HepG2 (cell line): ENCODE results near the gene TUBGCP3. TPM values are rescaled to one million over a fixed set of nuclear protein-coding genes. Genes with fewer than 3 reads are reported as not detected.
A peak's percentile ranks its signal among the peaks of the same experiment; 100 is the strongest.

Source experiments
- ARNT2 ChIP-seq: sonication (generic); formaldehyde crosslinking; IDR thresholded peaks from 2 replicates; pipeline ENCODE4 v1.8.0; 2022; ENCODE audit warnings: mild to moderate bottlenecking, low read depth, missing genetic modification reagents, moderate library complexity
- ATF7-NPFF ChIP-seq: sonication (generic); formaldehyde crosslinking; IDR thresholded peaks from 2 replicates; pipeline ENCODE4 v1.8.1; 2023; ENCODE audit warnings: mild to moderate bottlenecking, low read depth, missing genetic modification reagents, moderate library complexity
- ATRX ChIP-seq: sonication (generic); formaldehyde crosslinking; IDR thresholded peaks from 2 replicates; pipeline ENCODE4 v1.4.0; 2020; ENCODE audit warnings: missing genetic modification reagents, borderline replicate concordance
- FOXA1 ChIP-seq, 2 experiments: fragments of 450-650 bp in 1 of 2; sonication (generic) in 1 of 2; formaldehyde crosslinking in 1 of 2; IDR thresholded peaks; 2 replicates each; pipeline versions ENCODE4 v1.4.0 to v1.6.1; 2016 to 2020; ENCODE audit warnings: missing genetic modification reagents in 1 of 2
- HMG20B ChIP-seq: conservative IDR thresholded peaks from 2 replicates; pipeline ENCODE4 v1.6.1; 2016; ENCODE audit warnings: missing genetic modification reagents, missing compliant biosample characterization
- NCOA2 ChIP-seq: sonication (generic); formaldehyde crosslinking; IDR thresholded peaks from 2 replicates; pipeline ENCODE4 v1.8.0; 2022; ENCODE audit warnings: inconsistent platforms
- NKX3-1 ChIP-seq: sonication (generic); formaldehyde crosslinking; IDR thresholded peaks from 2 replicates; pipeline ENCODE4 v1.5.0; 2020; ENCODE audit warnings: missing genetic modification reagents
- PAWR ChIP-seq: sonication (generic); formaldehyde crosslinking; IDR thresholded peaks from 2 replicates; pipeline ENCODE4 v1.4.0; 2020; ENCODE audit warnings: missing genetic modification reagents, mild to moderate bottlenecking, borderline replicate concordance
- PTBP1 ChIP-seq: fragments of 200-400 bp; formaldehyde crosslinking; IDR thresholded peaks from 2 replicates; pipeline ENCODE4 v1.6.1; 2018; ENCODE audit warnings: low read length, low read depth; ENCODE audit not compliant: poor library complexity, severe bottlenecking
- RBFOX2 ChIP-seq: fragments of 200-400 bp; formaldehyde crosslinking; IDR thresholded peaks from 2 replicates; pipeline ENCODE4 v1.6.1; 2017; ENCODE audit warnings: low read depth, mild to moderate bottlenecking, low read length
- RFXANK ChIP-seq: IDR thresholded peaks from 2 replicates; pipeline ENCODE4 v1.6.1; 2016
- SAP130 ChIP-seq: IDR thresholded peaks from 2 replicates; pipeline ENCODE4 v1.6.1; 2016; ENCODE audit warnings: low read depth
- SKI ChIP-seq: fragments of 450-650 bp; IDR thresholded peaks from one replicate; pipeline ENCODE4 v1.6.1; 2018; ENCODE audit warnings: mild to moderate bottlenecking; ENCODE audit not compliant: partially characterized antibody
- SNAI1 ChIP-seq: sonication (generic); formaldehyde crosslinking; IDR thresholded peaks from 2 replicates; pipeline ENCODE4 v1.5.0; 2020; ENCODE audit warnings: mild to moderate bottlenecking, missing genetic modification reagents, borderline replicate concordance
- SPEN ChIP-seq: sonication (generic); formaldehyde crosslinking; IDR thresholded peaks from 2 replicates; pipeline ENCODE4 v1.5.1; 2020; ENCODE audit warnings: low read depth, mild to moderate bottlenecking, missing genetic modification reagents
- TP53 ChIP-seq: sonication (generic); formaldehyde crosslinking; conservative IDR thresholded peaks from 2 replicates; pipeline ENCODE4 v1.4.0; 2020; ENCODE audit warnings: missing genetic modification reagents
- ZFP62 ChIP-seq: sonication (generic); formaldehyde crosslinking; IDR thresholded peaks from 2 replicates; pipeline ENCODE4 v1.4.0; 2020; ENCODE audit warnings: missing genetic modification reagents
- ZMAT3 ChIP-seq: sonication (generic); formaldehyde crosslinking; conservative IDR thresholded peaks from 2 replicates; pipeline ENCODE4 v1.7.0; 2021; ENCODE audit warnings: missing genetic modification reagents
- ZNF10 ChIP-seq: sonication (generic); formaldehyde crosslinking; IDR thresholded peaks from 2 replicates; pipeline ENCODE4 v1.4.0; 2020; ENCODE audit warnings: mild to moderate bottlenecking, low read depth, missing genetic modification reagents, borderline replicate concordance
- ZNF230 ChIP-seq: sonication (generic); formaldehyde crosslinking; IDR thresholded peaks from 2 replicates; pipeline ENCODE4 v1.4.0; 2020; ENCODE audit warnings: mild to moderate bottlenecking, missing genetic modification reagents
- ZNF543 ChIP-seq: sonication (generic); formaldehyde crosslinking; IDR thresholded peaks from 2 replicates; pipeline ENCODE4 v1.4.0; 2020; ENCODE audit warnings: mild to moderate bottlenecking, missing genetic modification reagents
- ZNF607 ChIP-seq: sonication (generic); formaldehyde crosslinking; IDR thresholded peaks from 2 replicates; pipeline ENCODE4 v1.5.1; 2020; ENCODE audit warnings: missing genetic modification reagents, mild to moderate bottlenecking, borderline replicate concordance
- ZNF652 ChIP-seq: IDR thresholded peaks from 2 replicates; pipeline ENCODE4 v1.6.1; 2016; ENCODE audit warnings: low read depth, borderline replicate concordance
- ZNF720 ChIP-seq: sonication (generic); formaldehyde crosslinking; IDR thresholded peaks from 2 replicates; pipeline ENCODE4 v1.4.0; 2020; ENCODE audit warnings: missing genetic modification reagents
- ZNF792 ChIP-seq: IDR thresholded peaks from 2 replicates; pipeline ENCODE4 v1.6.1; 2016
- ZNF816 ChIP-seq: sonication (generic); formaldehyde crosslinking; IDR thresholded peaks from 2 replicates; pipeline ENCODE4 v1.8.0; 2022; ENCODE audit warnings: missing genetic modification reagents, mild to moderate bottlenecking, borderline replicate concordance
- ZSCAN29 ChIP-seq: sonication (generic); formaldehyde crosslinking; conservative IDR thresholded peaks from 2 replicates; pipeline ENCODE4 v1.4.0; 2020; ENCODE audit warnings: mild to moderate bottlenecking, missing genetic modification reagents
- polyA plus RNA-seq, 8 experiments: library from polyadenylated mRNA; depleted of rRNA in 3 of 8; stranded (reverse) in 7 of 8; unstranded in 1 of 8; fragments of >200 nt; fragmentation: Illumina TruSeq in 4 of 8; extraction: Trizol in 4 of 8; gene quantifications; 2 replicates each; pipeline versions ENCODE4 v1.2.1 to v1.2.3, GENCODE V29; 2011 to 2016; ENCODE audit warnings: low read depth in 4 of 8, missing spikeins in 1 of 8, mixed read lengths in 1 of 8; ENCODE audit not compliant: insufficient read depth in 1 of 8
- total RNA-seq, 5 experiments: library from RNA; depleted of rRNA; stranded (reverse); fragments of >200 nt; fragmentation: Illumina TruSeq; extraction: Trizol; gene quantifications; 2 replicates each; pipeline ENCODE4 v1.2.3, GENCODE V29; 2016; ENCODE audit warnings: low read depth in 1 of 5
- TF ChIP-seq, protein P1 (sequence below): sonication (generic); formaldehyde crosslinking; IDR thresholded peaks from 2 replicates; pipeline ENCODE4 v1.8.1; 2023; ENCODE audit warnings: mild to moderate bottlenecking, missing genetic modification reagents
- TF ChIP-seq, protein P2 (sequence below): sonication (generic); formaldehyde crosslinking; IDR thresholded peaks from 2 replicates; pipeline ENCODE4 v1.4.0; 2020; ENCODE audit warnings: missing genetic modification reagents

TUBGCP3 gene
- total and polyA plus RNA-seq, 2 of the 13 experiments (the other 11 are each of a cell fraction or from before 2014, with no cell fraction given), result 12.6 to 15.5 TPM

DNA sequence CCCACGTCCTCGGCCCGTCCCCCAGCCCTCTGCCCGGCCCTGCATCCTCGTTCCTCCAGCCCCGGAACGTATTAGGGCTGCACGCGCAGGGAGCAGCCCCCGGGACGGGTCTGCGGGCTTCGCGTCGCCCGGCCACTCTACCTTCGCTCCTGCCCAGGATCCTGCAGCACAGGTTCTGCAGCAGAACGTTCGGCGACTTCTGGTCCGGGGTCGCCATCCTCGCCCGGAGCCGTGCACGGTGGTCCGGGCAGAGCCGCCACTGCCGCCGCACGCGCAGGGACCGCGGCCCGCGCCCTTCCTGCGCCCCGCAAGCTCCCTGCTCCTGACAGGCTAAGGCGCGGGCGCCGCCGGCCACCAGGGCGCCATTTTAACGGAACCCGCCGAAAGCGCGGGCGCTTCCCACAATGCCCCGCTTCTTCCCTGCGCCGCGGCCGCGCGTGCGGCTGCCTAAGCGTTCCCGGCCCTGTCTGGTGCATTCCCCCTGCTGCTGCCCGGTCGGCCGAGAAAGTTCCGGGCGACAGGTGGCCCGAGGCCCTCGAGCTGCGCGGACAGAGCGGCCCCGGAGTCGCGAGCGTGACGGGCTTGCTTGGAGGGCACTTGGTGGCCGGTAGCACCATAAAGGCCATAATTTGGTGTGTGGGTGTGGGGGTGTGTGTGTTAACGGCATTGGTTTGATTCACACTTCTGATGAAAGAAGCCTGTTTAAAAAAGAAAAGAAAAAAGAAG is at the start of gene TUBGCP3 (continued):
- TF ChIP-seq ATF7-NPFF (peak; percentile 98), PTBP1 (no peak), ZNF230 (CRISPR knock-in tag) (peak; percentile 97), ARNT2 (CRISPR knock-in tag) (peak; percentile 95), RFXANK (CRISPR knock-in tag) (no peak), HMG20B (CRISPR knock-in tag) (peak; percentile 78), ZNF792 (CRISPR knock-in tag) (peak; percentile 89), SKI (peak; percentile 11), SNAI1 (CRISPR knock-in tag) (no peak; the same call in 1 of the 2 replicates), ZFP62 (0 out of 2 replicates have a peak, but pooled peaks have one; percentile 53), ZMAT3 (peak; percentile 98), RBFOX2 (peak; percentile 97), SAP130 (CRISPR knock-in tag) (peak; percentile 75), ATRX (CRISPR knock-in tag) (no peak), PAWR (no peak), NKX3-1 (CRISPR knock-in tag) (peak; percentile 95), ZNF816 (CRISPR knock-in tag) (peak; percentile 88; the same call in 1 of the 2 replicates), SPEN (CRISPR knock-in tag) (peak; percentile 93), ZSCAN29 (CRISPR knock-in tag) (no peak), ZNF543 (CRISPR knock-in tag) (peak; percentile 93), ZNF720 (CRISPR knock-in tag) (peak; percentile 66; the same call in 1 of the 2 replicates), FOXA1 (IDR thresholded peaks at IDR 0.05) (no peak), FOXA1 (CRISPR knock-in tag; IDR thresholded peaks at IDR 0.05) (peak; percentile 44; the same call in 1 of the 2 replicates), NCOA2 (CRISPR knock-in tag) (peak; percentile 60), ZNF607 (CRISPR knock-in tag) (peak; percentile 85), ZNF652 (no peak), ZNF10 (CRISPR knock-in tag) (no peak), TP53 (CRISPR knock-in tag) (peak; percentile 73; the same call in 1 of the 2 replicates)
- TF ChIP-seq, protein P1, sequence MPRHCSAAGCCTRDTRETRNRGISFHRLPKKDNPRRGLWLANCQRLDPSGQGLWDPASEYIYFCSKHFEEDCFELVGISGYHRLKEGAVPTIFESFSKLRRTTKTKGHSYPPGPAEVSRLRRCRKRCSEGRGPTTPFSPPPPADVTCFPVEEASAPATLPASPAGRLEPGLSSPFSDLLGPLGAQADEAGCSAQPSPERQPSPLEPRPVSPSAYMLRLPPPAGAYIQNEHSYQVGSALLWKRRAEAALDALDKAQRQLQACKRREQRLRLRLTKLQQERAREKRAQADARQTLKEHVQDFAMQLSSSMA (CRISPR knock-in tag), result peak; percentile 86; the same call in 1 of the 2 replicates
- TF ChIP-seq, protein P2, sequence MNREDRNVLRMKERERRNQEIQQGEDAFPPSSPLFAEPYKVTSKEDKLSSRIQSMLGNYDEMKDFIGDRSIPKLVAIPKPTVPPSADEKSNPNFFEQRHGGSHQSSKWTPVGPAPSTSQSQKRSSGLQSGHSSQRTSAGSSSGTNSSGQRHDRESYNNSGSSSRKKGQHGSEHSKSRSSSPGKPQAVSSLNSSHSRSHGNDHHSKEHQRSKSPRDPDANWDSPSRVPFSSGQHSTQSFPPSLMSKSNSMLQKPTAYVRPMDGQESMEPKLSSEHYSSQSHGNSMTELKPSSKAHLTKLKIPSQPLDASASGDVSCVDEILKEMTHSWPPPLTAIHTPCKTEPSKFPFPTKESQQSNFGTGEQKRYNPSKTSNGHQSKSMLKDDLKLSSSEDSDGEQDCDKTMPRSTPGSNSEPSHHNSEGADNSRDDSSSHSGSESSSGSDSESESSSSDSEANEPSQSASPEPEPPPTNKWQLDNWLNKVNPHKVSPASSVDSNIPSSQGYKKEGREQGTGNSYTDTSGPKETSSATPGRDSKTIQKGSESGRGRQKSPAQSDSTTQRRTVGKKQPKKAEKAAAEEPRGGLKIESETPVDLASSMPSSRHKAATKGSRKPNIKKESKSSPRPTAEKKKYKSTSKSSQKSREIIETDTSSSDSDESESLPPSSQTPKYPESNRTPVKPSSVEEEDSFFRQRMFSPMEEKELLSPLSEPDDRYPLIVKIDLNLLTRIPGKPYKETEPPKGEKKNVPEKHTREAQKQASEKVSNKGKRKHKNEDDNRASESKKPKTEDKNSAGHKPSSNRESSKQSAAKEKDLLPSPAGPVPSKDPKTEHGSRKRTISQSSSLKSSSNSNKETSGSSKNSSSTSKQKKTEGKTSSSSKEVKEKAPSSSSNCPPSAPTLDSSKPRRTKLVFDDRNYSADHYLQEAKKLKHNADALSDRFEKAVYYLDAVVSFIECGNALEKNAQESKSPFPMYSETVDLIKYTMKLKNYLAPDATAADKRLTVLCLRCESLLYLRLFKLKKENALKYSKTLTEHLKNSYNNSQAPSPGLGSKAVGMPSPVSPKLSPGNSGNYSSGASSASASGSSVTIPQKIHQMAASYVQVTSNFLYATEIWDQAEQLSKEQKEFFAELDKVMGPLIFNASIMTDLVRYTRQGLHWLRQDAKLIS (CRISPR knock-in tag), result peak; percentile 71; the same call in 1 of the 2 replicates
